Measurements from ENCODE around the gene FYN. TPM values are rescaled to one million over a fixed set of nuclear protein-coding genes. Genes with fewer than 3 reads are reported as not detected.

Gene FYN
- total and polyA plus RNA-seq, 4 donors = 11.2 to 28.3 (median 19.7) TPM

- TF ChIP-seq, protein P1, sequence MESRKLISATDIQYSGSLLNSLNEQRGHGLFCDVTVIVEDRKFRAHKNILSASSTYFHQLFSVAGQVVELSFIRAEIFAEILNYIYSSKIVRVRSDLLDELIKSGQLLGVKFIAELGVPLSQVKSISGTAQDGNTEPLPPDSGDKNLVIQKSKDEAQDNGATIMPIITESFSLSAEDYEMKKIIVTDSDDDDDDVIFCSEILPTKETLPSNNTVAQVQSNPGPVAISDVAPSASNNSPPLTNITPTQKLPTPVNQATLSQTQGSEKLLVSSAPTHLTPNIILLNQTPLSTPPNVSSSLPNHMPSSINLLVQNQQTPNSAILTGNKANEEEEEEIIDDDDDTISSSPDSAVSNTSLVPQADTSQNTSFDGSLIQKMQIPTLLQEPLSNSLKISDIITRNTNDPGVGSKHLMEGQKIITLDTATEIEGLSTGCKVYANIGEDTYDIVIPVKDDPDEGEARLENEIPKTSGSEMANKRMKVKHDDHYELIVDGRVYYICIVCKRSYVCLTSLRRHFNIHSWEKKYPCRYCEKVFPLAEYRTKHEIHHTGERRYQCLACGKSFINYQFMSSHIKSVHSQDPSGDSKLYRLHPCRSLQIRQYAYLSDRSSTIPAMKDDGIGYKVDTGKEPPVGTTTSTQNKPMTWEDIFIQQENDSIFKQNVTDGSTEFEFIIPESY (IDR thresholded peaks at IDR 0.05) = no peak
- TF ChIP-seq GABPA (IDR thresholded peaks at IDR 0.05 in 1 of 2, conservative IDR thresholded peaks at IDR 0.05 in 1 of 2) = no peak
- TF ChIP-seq SP1 (IDR thresholded peaks at IDR 0.05) = no peak
Measured at GRCh38 chr6:111865049-111865585, 8.1 kb downstream of the FYN start (continued).

DNA sequence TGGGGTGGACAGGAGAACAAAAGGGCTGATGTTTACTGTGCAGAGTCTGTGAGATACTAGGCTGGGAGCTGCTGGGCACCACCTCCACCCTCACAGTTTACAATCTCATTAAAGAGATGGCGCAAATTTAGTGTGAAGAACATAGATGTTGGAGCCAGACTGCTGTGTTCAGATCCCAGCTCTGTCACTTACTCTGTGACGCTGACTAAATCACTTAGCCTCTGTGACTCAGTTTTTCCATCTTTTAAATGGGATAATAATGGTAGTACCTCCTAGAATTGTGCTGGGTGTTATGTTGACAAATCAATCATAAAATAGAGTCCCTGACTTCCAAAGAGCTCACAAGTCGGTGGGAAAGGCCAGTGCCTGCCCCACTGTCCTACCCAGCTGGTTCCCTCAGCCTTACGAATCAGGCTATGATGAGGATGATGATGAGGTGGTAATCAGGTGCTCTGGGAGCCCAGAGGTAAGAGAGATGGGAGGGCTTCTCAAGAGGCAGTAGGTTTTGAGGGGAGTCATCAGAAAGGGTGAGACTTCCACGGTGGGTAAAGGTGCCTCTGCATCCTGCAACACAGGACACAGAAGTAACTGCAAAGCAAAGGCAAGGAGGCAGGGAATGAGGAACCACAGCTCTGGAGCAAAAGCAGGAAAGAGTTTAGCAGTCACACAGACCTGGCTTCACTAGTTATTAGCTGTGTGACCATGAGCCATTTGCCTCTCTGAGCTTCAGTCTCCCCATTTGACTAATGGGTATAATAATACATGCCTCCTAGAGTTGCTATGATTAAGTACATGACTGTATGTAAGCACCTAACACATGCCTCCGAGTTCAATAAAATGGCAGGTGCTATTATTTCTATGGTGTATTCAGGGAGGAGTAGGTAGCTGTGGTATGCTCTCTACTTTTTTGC is 8.9 kb downstream of the FYN start:
- no peak for DNase-seq (ENCODE audit: low spot score)

More for the DNA sequence above, 8.9 kb downstream of the FYN start:
- Histone ChIP-seq H3K36me3 (ENCODE audit: control insufficient read depth in 4 of 4, insufficient read depth in 3 of 4, low read depth in 1 of 4, low read length in 3 of 4) (no peaks in the 10 kb centered on the region), H3K9me3 (ENCODE audit: control insufficient read depth in 4 of 4, low read length in 3 of 4) (no peaks in the 10 kb centered on the region), H3K4me1 (ENCODE audit: control insufficient read depth in 4 of 4, insufficient read depth in 4 of 4, low read length in 3 of 4) (no peaks in the 10 kb centered on the region), H3K4me3 (ENCODE audit: low read depth in 1 of 3, low read length in 3 of 3) (no peak overlapping the region), H3K27me3 (ENCODE audit: control insufficient read depth in 4 of 4, insufficient read depth in 4 of 4, low read length in 3 of 4) (peaks cover 0 to 3% (median 0%) of the 10 kb centered on the region in 4 donors), H3K27ac (ENCODE audit: low read depth in 1 of 2, low read length in 2 of 2) (no peak overlapping the region), H3K9ac (ENCODE audit: low read depth in 1 of 2, low read length in 2 of 2) (no peak overlapping the region)
- 84% methylated on average over 6 of the region's 6 CpGs for WGBS
- TF ChIP-seq, protein P1 (IDR thresholded peaks at IDR 0.05) = no peak
- no peak for TF ChIP-seq GABPA (IDR thresholded peaks at IDR 0.05 in 1 of 2, conservative IDR thresholded peaks at IDR 0.05 in 1 of 2)
- TF ChIP-seq NR2F2 (IDR thresholded peaks at IDR 0.05) = no peak
- TF ChIP-seq EGR1 (IDR thresholded peaks at IDR 0.05; ENCODE audit: low read depth in 2 of 2) = no peak
- TF ChIP-seq FOXA1 (IDR thresholded peaks at IDR 0.05) = no peak
- no peak for TF ChIP-seq SP1 (IDR thresholded peaks at IDR 0.05)
- TF ChIP-seq, protein P2, sequence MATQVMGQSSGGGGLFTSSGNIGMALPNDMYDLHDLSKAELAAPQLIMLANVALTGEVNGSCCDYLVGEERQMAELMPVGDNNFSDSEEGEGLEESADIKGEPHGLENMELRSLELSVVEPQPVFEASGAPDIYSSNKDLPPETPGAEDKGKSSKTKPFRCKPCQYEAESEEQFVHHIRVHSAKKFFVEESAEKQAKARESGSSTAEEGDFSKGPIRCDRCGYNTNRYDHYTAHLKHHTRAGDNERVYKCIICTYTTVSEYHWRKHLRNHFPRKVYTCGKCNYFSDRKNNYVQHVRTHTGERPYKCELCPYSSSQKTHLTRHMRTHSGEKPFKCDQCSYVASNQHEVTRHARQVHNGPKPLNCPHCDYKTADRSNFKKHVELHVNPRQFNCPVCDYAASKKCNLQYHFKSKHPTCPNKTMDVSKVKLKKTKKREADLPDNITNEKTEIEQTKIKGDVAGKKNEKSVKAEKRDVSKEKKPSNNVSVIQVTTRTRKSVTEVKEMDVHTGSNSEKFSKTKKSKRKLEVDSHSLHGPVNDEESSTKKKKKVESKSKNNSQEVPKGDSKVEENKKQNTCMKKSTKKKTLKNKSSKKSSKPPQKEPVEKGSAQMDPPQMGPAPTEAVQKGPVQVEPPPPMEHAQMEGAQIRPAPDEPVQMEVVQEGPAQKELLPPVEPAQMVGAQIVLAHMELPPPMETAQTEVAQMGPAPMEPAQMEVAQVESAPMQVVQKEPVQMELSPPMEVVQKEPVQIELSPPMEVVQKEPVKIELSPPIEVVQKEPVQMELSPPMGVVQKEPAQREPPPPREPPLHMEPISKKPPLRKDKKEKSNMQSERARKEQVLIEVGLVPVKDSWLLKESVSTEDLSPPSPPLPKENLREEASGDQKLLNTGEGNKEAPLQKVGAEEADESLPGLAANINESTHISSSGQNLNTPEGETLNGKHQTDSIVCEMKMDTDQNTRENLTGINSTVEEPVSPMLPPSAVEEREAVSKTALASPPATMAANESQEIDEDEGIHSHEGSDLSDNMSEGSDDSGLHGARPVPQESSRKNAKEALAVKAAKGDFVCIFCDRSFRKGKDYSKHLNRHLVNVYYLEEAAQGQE (IDR thresholded peaks at IDR 0.05) = no peak
